Heart left ventricle (tissue), 16 donors: ENCODE results near the gene ADCY1. TPM values are rescaled to one million over a fixed set of nuclear protein-coding genes. Genes with fewer than 3 reads are reported as not detected.

Experiments
- ATAC-seq, 4 donors: fragments of 200-7000 bp; cut with Tn5 transposase; one replicate each; pipeline ENCODE4 v1.9.1; 2020 to 2022; ENCODE audit warnings: moderate library complexity in 4 of 4, mild to moderate bottlenecking in 3 of 4, moderate number of reproducible peaks in 1 of 4
- DNase-seq, 5 donors: peaks; one replicate each; pipeline ENCODE4 v3.0.0-alpha.2; 2020
- H3K27ac ChIP-seq, 12 donors: fragments of 200-600 bp; sonication (generic) in 4 of 12; one replicate each; pipeline versions ENCODE4 v1.5.0 to v1.8.0; 2016 to 2022; ENCODE audit warnings: mild to moderate bottlenecking in 2 of 12
- H3K27me3 ChIP-seq, 9 donors: fragments of 200-600 bp; sonication (generic) in 2 of 9; one replicate each; pipeline versions ENCODE4 v1.5.1 to v1.8.0; 2016 to 2022; ENCODE audit warnings: mild to moderate bottlenecking in 3 of 9
- H3K36me3 ChIP-seq, 9 donors: fragments of 200-600 bp; sonication (generic) in 2 of 9; one replicate each; pipeline versions ENCODE4 v1.5.0 to v1.8.0; 2018 to 2022; ENCODE audit warnings: mild to moderate bottlenecking in 2 of 9
- H3K4me1 ChIP-seq, 12 donors: fragments of 200-600 bp; sonication (generic) in 4 of 12; one replicate each; pipeline versions ENCODE4 v1.5.0 to v1.8.0; 2016 to 2022; ENCODE audit warnings: mild to moderate bottlenecking in 3 of 12
- H3K4me3 ChIP-seq, 12 donors: fragments of 200-600 bp; sonication (generic) in 4 of 12; one replicate each; pipeline versions ENCODE4 v1.5.0 to v1.8.0; 2017 to 2022; ENCODE audit warnings: mild to moderate bottlenecking in 9 of 12, moderate library complexity in 4 of 12
- H3K9me3 ChIP-seq, 12 donors: fragments of 200-600 bp; sonication (generic) in 4 of 12; one replicate each; pipeline versions ENCODE4 v1.5.0 to v1.8.0; 2016 to 2022; ENCODE audit warnings: mild to moderate bottlenecking in 1 of 12
- POLR2A ChIP-seq, 2 donors: fragments of 450-650 bp; IDR thresholded peaks; one replicate each; pipeline ENCODE4 v1.6.1; 2017; ENCODE audit warnings: antibody characterized with exemption in 2 of 2, mild to moderate bottlenecking in 2 of 2, moderate library complexity in 2 of 2
- WGBS, 4 donors: extraction: QIAGEN DNeasy Blood & Tissue Kit in 2 of 4; methylation state at CpG; one replicate each; pipeline versions ENCODE4 v1.1.5 to v1.1.7; 2013 to 2018; 5-methylcytosine and 5-hydroxymethylcytosine counted together
- intact Hi-C, 10 donors: fragments of 100-400 bp; cut with DNase I; formaldehyde crosslinking; loops; one replicate each; pipeline versions ENCODE4 v1.11.1 to v1.14.2; 2022
- polyA plus RNA-seq, 2 donors: library from polyadenylated mRNA; stranded (reverse); fragments of 200-250 nt; gene quantifications; one replicate each; pipeline ENCODE4 v1.2.3, GENCODE V29; 2013
- total RNA-seq, 9 donors: library from RNA; depleted of rRNA in 2 of 9; stranded (reverse); fragments of >200 nt in 2 of 9; fragmentation: NEBNext Ultra II Directional in 3 of 9; extraction: Animal tissue kit (Norgen Biotek cat#: 25700) in 3 of 9; gene quantifications; one replicate each; pipeline versions ENCODE4 v1.1.0 to v1.2.4, GENCODE V29; 2016 to 2023
- TF ChIP-seq, protein P1 (sequence below), 12 donors: fragments of 200-600 bp; sonication (generic) in 4 of 12; IDR thresholded peaks; one replicate each; pipeline versions ENCODE4 v1.5.0 to v1.8.0; 2018 to 2022; ENCODE audit warnings: antibody characterized with exemption in 12 of 12, mild to moderate bottlenecking in 5 of 12
- donor health status: ischemic (EF 13 %, LVEDD 7.1; RV severe dilation, severe dysfunction).
- donor health status: healthy with polysubstance abuse.
- donor health status: DM: no; HTN: yes; CAD: no.
- donor health status: DM: no; HTN: no; CAD: no.
- donor health status: ischemic (EF 25% LVEDD 6.9; RV normal size, moderate dysfunction).
- donor health status: ischemic (EF 25% LVEDD 5.7; RV mildly dilated, moderate dysfunction).
- donor health status: healthy.
- donor health status: DM: yes; HTN: yes; CAD: no.
- donor health status: ischemic (EF 35%, LVEDD 5.7; RV mildly dilated, moderate dysfunction).
- donor health status: nonischemic (EF 11% LVEDD 7.7; RV severe dilation, severe dysfunction).
- donor health status: DM: yes; HTN: yes; CAD: no.
- donor health status: PGD.
- donor health status: ischemic (EF 29% LVEDD 5.4; RV normal size, mild dysfunction).
- donor health status: nonischemic (EF 23%, LVEDD 6.1; RV moderate dilation, normal function).

Gene ADCY1
- total and polyA plus RNA-seq, 11 donors = 0.73 to 10.8 (median 3.6) TPM

DNA sequence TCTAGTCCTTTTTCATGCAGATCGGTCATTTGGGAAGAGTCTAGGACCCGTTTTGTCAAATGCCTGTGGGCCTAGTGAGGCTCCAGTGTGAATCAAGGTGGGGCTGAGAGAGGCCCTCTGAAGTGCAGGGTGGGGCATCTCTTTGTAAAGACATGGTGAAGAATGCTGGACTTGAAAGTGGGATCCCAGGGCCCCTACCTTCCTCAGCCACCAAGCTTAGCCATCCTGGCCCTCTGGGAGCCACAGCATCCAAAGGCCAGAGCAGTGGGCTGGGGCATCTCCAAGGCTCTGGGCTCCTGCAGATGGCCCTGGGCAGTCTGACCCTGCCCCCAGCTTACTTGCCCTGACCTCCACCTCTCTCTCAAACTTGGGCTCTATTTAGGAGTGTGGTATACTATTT, 78.5 kb downstream of the ADCY1 start:
- 93 to 98% (median 95%) methylated on average over 2 of the region's 2 CpGs for WGBS, 4 donors
- ATAC-seq = no peak
- intact Hi-C loops = loop anchor here in 1 of 10 donors (10.0 kb wide), 1 partner anchor 498 kb away; the partner anchor contains the start of gene RAMP3

DNA sequence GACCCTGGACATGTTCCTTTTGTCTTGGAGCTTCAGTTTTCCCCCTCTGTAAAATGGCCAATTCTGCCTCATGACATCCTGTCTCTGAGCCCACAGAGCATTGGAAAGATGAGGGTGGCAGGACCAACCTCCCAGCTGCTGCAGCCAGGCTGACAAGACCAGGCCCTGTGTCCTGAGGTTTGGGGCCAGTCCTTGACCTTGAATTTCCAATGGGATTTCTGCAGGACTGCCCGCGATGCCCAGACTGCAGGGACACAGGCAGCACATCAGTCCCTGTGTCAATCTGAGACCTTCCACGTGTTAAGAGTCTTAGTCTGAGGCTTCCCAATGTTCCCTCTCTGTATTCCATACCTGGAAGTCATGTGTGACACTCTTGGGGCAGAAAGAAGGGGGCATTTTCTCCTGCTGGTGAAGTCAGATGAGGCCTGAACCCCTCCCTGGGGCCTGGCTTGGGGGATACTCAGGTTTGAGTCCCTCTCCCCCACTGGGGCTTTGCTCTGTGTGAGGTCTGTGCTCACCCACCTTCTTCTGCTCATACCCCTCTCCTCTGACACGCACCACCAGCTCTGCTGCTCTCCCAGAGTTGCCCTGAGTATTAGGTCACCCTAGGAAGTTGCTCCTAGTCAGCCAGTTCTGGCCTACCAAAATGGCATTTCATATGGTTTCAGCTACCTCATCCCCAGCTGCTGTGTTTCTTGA, 79.2 kb downstream of the ADCY1 start:
- no peak overlapping the region for H3K4me3 ChIP-seq
- H3K27ac ChIP-seq = no peak overlapping the region
- intact Hi-C loops = loop anchor here in 1 of 10 donors (10.0 kb wide), 1 partner anchor 499 kb away; the partner anchor contains the start of gene RAMP3
- DNase-seq (no peak), ATAC-seq (no peak)
- H3K27me3 ChIP-seq = no peaks in the 10 kb centered on the region
- H3K36me3 ChIP-seq = peaks cover 0 to 5% (median 0%) of the 10 kb centered on the region in 9 donors
- TF ChIP-seq, protein P1, sequence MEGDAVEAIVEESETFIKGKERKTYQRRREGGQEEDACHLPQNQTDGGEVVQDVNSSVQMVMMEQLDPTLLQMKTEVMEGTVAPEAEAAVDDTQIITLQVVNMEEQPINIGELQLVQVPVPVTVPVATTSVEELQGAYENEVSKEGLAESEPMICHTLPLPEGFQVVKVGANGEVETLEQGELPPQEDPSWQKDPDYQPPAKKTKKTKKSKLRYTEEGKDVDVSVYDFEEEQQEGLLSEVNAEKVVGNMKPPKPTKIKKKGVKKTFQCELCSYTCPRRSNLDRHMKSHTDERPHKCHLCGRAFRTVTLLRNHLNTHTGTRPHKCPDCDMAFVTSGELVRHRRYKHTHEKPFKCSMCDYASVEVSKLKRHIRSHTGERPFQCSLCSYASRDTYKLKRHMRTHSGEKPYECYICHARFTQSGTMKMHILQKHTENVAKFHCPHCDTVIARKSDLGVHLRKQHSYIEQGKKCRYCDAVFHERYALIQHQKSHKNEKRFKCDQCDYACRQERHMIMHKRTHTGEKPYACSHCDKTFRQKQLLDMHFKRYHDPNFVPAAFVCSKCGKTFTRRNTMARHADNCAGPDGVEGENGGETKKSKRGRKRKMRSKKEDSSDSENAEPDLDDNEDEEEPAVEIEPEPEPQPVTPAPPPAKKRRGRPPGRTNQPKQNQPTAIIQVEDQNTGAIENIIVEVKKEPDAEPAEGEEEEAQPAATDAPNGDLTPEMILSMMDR (IDR thresholded peaks at IDR 0.05) = no peak
- no peak for TF ChIP-seq POLR2A (IDR thresholded peaks at IDR 0.05)
- H3K4me1 ChIP-seq = peaks cover 0 to 7% (median 0%) of the 10 kb centered on the region in 12 donors
- no peaks in the 10 kb centered on the region for H3K9me3 ChIP-seq
- 68 to 93% (median 81%) methylated on average over 4 of the region's 4 CpGs for WGBS, 4 donors

More for the DNA sequence above, 78.5 kb downstream of the ADCY1 start:
- DNase-seq = no peak
- no peaks in the 10 kb centered on the region for H3K27me3 ChIP-seq
- TF ChIP-seq POLR2A (IDR thresholded peaks at IDR 0.05) = no peak
- TF ChIP-seq, protein P1 (IDR thresholded peaks at IDR 0.05) = no peak
- H3K4me1 ChIP-seq = peaks cover 0 to 7% (median 0%) of the 10 kb centered on the region in 12 donors
- H3K27ac ChIP-seq = no peak overlapping the region
- no peaks in the 10 kb centered on the region for H3K9me3 ChIP-seq
- H3K4me3 ChIP-seq = no peak overlapping the region
- peaks cover 0 to 5% (median 0%) of the 10 kb centered on the region in 9 donors for H3K36me3 ChIP-seq

DNA sequence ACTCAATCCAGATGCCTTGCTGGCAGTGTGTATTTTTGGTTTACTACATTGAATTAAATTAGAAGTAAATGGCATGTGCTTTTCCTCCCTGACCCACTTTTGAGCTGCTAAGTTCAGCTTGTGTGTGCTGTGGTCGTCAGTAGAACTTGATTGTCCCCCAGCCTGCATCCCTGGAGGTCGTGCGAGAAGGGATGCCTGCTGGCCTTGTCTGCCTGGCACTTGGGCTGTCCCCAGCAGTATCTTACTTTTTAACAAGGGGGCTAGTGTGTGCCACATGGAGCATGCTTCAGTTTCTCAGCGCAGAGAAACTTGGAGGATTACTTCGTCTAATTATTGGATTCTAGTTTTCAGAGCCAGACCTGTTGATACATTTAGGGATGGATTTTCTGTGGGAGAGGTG, 80.2 kb downstream of the ADCY1 start:
- ATAC-seq (no peak), DNase-seq (no peak)
- no peaks in the 10 kb centered on the region for H3K27me3 ChIP-seq
- 88 to 93% (median 92%) methylated on average over 5 of the region's 5 CpGs for WGBS, 4 donors
- intact Hi-C loops = loop anchor here in 1 of 10 donors (10.0 kb wide), 1 partner anchor 500 kb away; the partner anchor contains the start of gene RAMP3
- H3K27ac ChIP-seq = no peak overlapping the region
- peaks cover 0 to 5% (median 0%) of the 10 kb centered on the region in 9 donors for H3K36me3 ChIP-seq
- TF ChIP-seq, protein P1 (IDR thresholded peaks at IDR 0.05) = no peak
- no peak for TF ChIP-seq POLR2A (IDR thresholded peaks at IDR 0.05)
- H3K9me3 ChIP-seq = no peaks in the 10 kb centered on the region
- no peak overlapping the region for H3K4me3 ChIP-seq
- peaks cover 0 to 7% (median 0%) of the 10 kb centered on the region in 12 donors for H3K4me1 ChIP-seq

DNA sequence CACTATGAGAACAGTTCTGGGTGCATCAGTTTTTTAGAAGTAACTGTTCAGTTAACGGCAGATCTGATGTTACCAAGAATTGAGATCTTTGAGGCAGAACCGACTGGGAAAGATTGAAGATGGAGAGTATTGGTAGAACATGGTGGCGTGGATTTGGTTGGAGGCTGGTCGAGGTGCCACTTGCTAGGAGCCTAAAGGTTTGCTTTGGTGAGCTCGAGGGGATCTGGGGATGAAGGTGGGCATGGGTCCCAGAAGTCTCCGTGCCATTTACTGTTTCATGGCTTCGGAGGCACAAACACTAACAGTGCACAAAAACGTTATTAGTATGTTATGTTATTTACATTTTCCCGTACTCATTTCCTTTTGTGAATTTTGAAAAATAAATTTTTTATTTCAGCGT, 81.4 kb downstream of the ADCY1 start:
- no peaks in the 10 kb centered on the region for H3K27me3 ChIP-seq
- TF ChIP-seq, protein P1 (IDR thresholded peaks at IDR 0.05) = no peak
- TF ChIP-seq POLR2A (IDR thresholded peaks at IDR 0.05) = no peak
- no peaks in the 10 kb centered on the region for H3K36me3 ChIP-seq
- H3K4me1 ChIP-seq = peaks cover 0 to 4% (median 0%) of the 10 kb centered on the region in 12 donors
- intact Hi-C loops = loop anchor here in 1 of 10 donors (10.0 kb wide), 1 partner anchor 501 kb away; the partner anchor contains the start of gene RAMP3
- no peak overlapping the region for H3K4me3 ChIP-seq
- H3K9me3 ChIP-seq = no peaks in the 10 kb centered on the region
- no peak overlapping the region for H3K27ac ChIP-seq
- no peak for ATAC-seq
- 93 to 95% (median 94%) methylated on average over 10 of the region's 10 CpGs for WGBS, 4 donors
- DNase-seq = no peak
